A673 (cell line): Measurements from ENCODE around the gene AHNAK2. TPM values are rescaled to one million over a fixed set of nuclear protein-coding genes. Genes with fewer than 3 reads are reported as not detected.

ENCODE experiments used
- BruUV-seq: library from RNA; stranded (reverse); fragments of 400-500 nt; replicated peaks from 2 replicates; lab custom pipeline; 2021; lab: Mats Ljungman, UMichigan
- CTCF ChIA-PET: fragments of 300-600 bp; sonication (Branson Sonifier 250); formaldehyde crosslinking; loops from one replicate; lab custom pipeline; 2022; ENCODE audit warnings: antibody characterized with exemption; lab: Charles Lee
- POLR2A ChIA-PET: fragments of 300-600 bp; sonication (Branson Sonifier 250); formaldehyde crosslinking; loops from one replicate; lab custom pipeline; 2022; ENCODE audit warnings: antibody characterized with exemption; ENCODE audit not compliant: low non-redundant PET; lab: Charles Lee
- DNase-seq: peaks from one replicate; pipeline ENCODE4 v3.0.0-alpha.2; 2015; ENCODE audit warnings: low spot score
- H3K27ac ChIP-seq: fragments of 200-600 bp; sonication (generic); 2 replicates; pipeline ENCODE4 v1.5.1; 2016; ENCODE audit warnings: mixed run types, low read depth, mild to moderate bottlenecking, mixed read lengths, antibody characterized with exemption, low read length; ENCODE audit not compliant: poor library complexity, severe bottlenecking
- H3K27me3 ChIP-seq: fragments of 200-600 bp; sonication (generic); replicated peaks from 2 replicates; pipeline ENCODE4 v1.6.1; 2017; ENCODE audit warnings: mixed run types, low read depth, mild to moderate bottlenecking, mixed read lengths, antibody characterized with exemption, low read length; ENCODE audit not compliant: insufficient read depth, poor library complexity
- H3K36me3 ChIP-seq: fragments of 200-600 bp; sonication (generic); 2 replicates; pipeline ENCODE4 v1.6.1; 2016; ENCODE audit warnings: mixed run types, mild to moderate bottlenecking, mixed read lengths, antibody characterized with exemption, low read length; ENCODE audit not compliant: insufficient read depth, poor library complexity, severe bottlenecking
- H3K4me1 ChIP-seq: fragments of 200-600 bp; sonication (generic); 2 replicates; pipeline ENCODE4 v1.6.1; 2017; ENCODE audit warnings: mixed run types, mild to moderate bottlenecking, mixed read lengths, antibody characterized with exemption, low read length; ENCODE audit not compliant: insufficient read depth, poor library complexity, severe bottlenecking
- H3K4me3 ChIP-seq: fragments of 200-600 bp; sonication (generic); 2 replicates; pipeline ENCODE4 v1.5.1; 2016; ENCODE audit warnings: low read depth, mixed run types, mild to moderate bottlenecking, mixed read lengths, low read length; ENCODE audit not compliant: poor library complexity, severe bottlenecking
- H3K9me3 ChIP-seq: fragments of 200-600 bp; sonication (generic); 2 replicates; pipeline ENCODE4 v1.6.1; 2016; ENCODE audit warnings: mixed run types, low read depth, mild to moderate bottlenecking, mixed read lengths, antibody characterized with exemption, low read length; ENCODE audit not compliant: poor library complexity, severe bottlenecking
- CTCF ChIP-seq: fragments of 300-800, 200-600 bp; sonication (generic); conservative IDR thresholded peaks from 2 replicates; pipeline ENCODE4 v1.5.1; 2017; ENCODE audit warnings: low read depth, mild to moderate bottlenecking, antibody characterized with exemption, low read length, moderate library complexity, mixed read lengths
- EZH2 ChIP-seq: fragments of 200-600 bp; sonication (generic); IDR thresholded peaks from 2 replicates; pipeline ENCODE4 v1.6.1; 2017; ENCODE audit warnings: borderline replicate concordance, low read depth, mild to moderate bottlenecking, mixed read lengths, antibody characterized with exemption, low read length; ENCODE audit not compliant: poor library complexity, severe bottlenecking
- intact Hi-C: fragments of 100-400 bp; cut with micrococcal nuclease; formaldehyde crosslinking; loops from one replicate; pipeline ENCODE4 v1.10.0; 2022; ENCODE audit not compliant: unreplicated experiment
- total RNA-seq: library from RNA; stranded (reverse); gene quantifications from 2 replicates; pipeline ENCODE4 v1.2.3, GENCODE V29; 2021

AHNAK2 gene
- total RNA-seq, 1 experiment from 2014 or later: 0.56 TPM

GRCh38 chr14:104977008-104977680 lies 1.0 kb downstream of the AHNAK2 start:
- no peak overlapping the region for H3K27ac ChIP-seq
- ChIA-PET POLR2A (no interaction called here), CTCF (no interaction called here)
- BruUV-seq: no TSS peak
- H3K36me3 ChIP-seq: no peaks in the 10 kb centered on the region
- no peaks in the 10 kb centered on the region for H3K9me3 ChIP-seq
- no peaks in the 10 kb centered on the region for H3K27me3 ChIP-seq
- no peak for DNase-seq
- H3K4me3 ChIP-seq: peak overlapping the region; percentile 51
- TF ChIP-seq EZH2: no peak
- TF ChIP-seq CTCF: no peak
- intact Hi-C loops: no loop called here
- peaks cover 8% of the 10 kb centered on the region for H3K4me1 ChIP-seq

- Histone ChIP-seq H3K4me3 (no peak overlapping the region), H3K9me3 (no peaks in the 10 kb centered on the region), H3K27me3 (no peaks in the 10 kb centered on the region), H3K36me3 (no peaks in the 10 kb centered on the region), H3K27ac (no peak overlapping the region), H3K4me1 (peaks cover 8% of the 10 kb centered on the region)
- DNase-seq: peak; percentile 76
- TF ChIP-seq EZH2: no peak
- TF ChIP-seq CTCF: peak; percentile 87
- ChIA-PET CTCF (interaction anchor here (0.6 to 1.5 kb wide), 3 partner anchors 9 to 69 kb away, joined by 3 to 13 read pairs (median 4); partner anchors contain the start of gene CLBA1), POLR2A (no interaction called here)
- intact Hi-C loops: loop anchor here (1.0 kb wide), 1 partner anchor 69 kb away; no protein-coding TSS in a partner anchor
- BruUV-seq: no TSS peak
Measured at GRCh38 chr14:104976198-104977007, 1.8 kb downstream of the AHNAK2 start.

GRCh38 chr14:104975481-104976197 lies 2.5 kb downstream of the AHNAK2 start:
- BruUV-seq: no TSS peak
- no peak overlapping the region for H3K27ac ChIP-seq
- DNase-seq: no peak
- no peaks in the 10 kb centered on the region for H3K36me3 ChIP-seq
- intact Hi-C loops: loop anchor here (1.0 kb wide), 1 partner anchor 70 kb away; no protein-coding TSS in a partner anchor
- no peak overlapping the region for H3K4me3 ChIP-seq
- H3K4me1 ChIP-seq: peaks cover 8% of the 10 kb centered on the region
- ChIA-PET POLR2A (no interaction called here), CTCF (interaction anchor here (0.6 to 1.5 kb wide), 3 partner anchors 10 to 70 kb away, joined by 3 to 13 read pairs (median 4); partner anchors contain the start of gene CLBA1)
- no peak for TF ChIP-seq CTCF
- TF ChIP-seq EZH2: no peak
- no peaks in the 10 kb centered on the region for H3K9me3 ChIP-seq
- no peaks in the 10 kb centered on the region for H3K27me3 ChIP-seq
